ENCODE measurements around the gene TLE3. TPM values are rescaled to one million over a fixed set of nuclear protein-coding genes. Genes with fewer than 3 reads are reported as not detected.

TLE3 gene
- total RNA-seq, 1 donor from 2014 or later: 34.7 TPM

DNA sequence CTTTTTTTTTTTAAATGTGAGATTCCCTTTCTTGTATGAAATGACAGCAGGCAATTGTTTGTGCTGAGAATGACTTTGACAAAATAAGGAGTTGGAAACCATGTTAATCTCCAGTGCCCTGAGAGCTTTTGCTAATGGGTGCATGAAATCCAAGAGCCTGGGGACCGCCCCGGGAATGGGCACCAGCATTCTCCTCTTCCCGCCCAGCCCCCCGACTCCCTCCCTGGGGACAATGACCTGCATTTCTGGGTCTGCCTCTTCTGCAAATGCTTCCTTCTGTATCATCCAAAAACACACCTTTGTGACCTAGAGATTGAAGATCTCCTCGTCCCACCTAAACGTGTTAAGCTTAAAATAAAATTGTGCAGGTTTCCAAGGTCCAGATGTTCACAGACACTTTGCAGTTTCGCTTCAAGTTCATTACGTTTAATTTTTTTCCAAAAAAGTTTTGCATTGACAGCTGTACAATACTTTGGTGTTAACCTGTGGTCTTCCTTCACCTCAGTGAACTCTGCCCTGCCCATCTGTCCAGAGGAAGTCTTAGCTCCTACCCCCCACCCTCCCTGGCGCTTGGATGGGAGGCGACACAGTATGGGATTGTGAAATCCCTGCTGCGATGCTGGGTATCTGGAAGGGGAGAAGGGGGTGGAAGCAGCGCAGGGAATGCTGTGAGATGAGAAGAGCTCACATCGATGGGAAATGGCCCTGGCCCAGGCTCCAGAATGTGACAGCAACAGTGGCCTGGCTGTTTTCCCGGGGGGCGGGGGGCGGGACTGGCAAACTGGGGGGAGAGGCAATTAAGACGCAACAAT is 50.1 kb downstream of the TLE3 start:
- peak; percentile 40 for DNase-seq

DNA sequence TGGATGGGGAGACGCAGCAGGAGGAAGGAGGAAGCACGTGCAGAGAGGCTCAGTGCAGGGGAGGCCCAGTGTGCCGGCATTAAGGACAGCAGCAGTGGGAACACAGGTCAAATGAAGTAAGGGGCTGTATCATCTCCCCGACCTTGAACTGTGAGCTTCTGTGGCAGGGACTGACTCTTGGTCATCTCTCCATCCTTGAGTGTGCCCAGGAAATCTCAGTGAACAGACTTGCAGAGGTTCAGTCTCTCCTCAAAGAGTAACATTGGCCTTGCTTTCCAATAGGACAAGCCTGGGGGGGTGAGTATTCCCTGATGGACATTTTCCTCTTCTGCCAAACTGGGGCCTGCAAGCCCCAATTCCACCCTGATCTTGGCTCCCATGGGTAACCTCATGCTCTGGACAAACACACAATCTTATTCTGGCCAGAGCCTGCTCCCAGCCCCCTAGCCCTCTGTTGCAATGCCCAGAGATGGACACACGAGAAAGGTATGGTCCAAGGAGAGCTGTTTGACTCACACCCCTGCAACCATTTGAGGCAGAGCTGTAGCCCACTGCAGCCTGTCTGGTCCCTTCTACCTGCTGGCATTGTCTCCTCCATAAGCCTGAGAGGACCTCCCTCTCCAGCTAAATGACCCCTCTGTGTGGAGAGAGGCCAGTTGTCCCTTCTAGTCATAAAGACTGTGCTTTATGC is 50.9 kb downstream of the TLE3 start:
- DNase-seq: no peak

DNA sequence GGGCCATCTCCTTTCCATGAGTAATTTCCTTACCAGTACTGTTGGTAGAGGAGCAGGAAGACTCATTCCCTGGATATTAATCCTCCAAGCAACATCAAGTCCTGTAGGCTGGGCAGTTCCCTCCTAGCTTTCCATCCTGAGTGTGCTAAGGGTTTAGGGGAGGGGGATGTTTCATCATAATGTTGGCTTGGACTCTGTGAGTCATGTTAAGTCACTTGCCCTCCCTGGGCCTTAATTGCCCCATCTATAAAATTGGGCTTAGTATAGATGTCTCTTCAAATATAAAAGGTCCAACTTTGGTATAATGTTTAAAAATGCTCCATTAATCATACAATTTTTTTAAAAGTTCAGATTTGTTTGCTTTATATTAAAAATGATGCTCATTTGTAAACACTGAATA is 52.7 kb downstream of the TLE3 start:
- no peak for DNase-seq

DNA sequence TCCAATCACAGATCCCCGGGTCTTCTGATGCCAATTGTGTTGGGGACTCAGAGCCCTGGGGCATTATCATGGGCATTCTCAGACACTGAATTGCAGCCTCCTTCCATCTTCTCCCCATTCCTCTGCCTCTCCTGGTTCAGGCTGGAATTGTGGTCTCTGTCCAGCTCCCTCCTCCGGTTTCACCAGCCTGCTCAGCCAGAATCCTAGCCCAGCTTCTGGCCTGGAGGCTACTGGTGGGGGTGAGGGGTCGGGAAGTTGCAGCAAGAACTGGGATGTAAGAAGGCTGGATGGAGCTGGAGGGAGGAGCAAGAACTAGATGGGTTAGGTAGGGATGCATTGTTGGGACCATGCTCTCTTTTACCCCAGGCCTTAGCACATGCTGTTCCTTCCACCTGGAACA is 53.5 kb downstream of the TLE3 start:
- DNase-seq: no peak

DNA sequence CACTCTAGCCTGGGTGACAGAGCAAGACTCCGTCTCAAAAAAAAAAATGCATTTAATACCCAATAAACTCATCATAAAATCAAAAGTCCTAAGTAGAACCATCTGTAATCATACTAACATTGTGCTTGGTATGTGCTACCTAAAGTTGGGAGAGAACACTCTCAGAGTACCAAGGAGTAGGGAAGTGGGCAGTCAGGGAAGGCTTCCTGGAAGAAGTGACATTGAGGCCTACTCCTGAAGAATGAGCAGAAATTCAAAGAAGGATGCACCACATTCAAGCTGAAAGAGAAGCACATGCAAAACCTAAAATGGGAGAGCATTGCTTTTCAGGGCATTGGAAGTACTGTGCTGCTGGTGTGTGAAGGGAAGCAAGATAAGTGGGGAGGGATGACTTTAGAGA is 54.1 kb downstream of the TLE3 start:
- DNase-seq: no peak

DNA sequence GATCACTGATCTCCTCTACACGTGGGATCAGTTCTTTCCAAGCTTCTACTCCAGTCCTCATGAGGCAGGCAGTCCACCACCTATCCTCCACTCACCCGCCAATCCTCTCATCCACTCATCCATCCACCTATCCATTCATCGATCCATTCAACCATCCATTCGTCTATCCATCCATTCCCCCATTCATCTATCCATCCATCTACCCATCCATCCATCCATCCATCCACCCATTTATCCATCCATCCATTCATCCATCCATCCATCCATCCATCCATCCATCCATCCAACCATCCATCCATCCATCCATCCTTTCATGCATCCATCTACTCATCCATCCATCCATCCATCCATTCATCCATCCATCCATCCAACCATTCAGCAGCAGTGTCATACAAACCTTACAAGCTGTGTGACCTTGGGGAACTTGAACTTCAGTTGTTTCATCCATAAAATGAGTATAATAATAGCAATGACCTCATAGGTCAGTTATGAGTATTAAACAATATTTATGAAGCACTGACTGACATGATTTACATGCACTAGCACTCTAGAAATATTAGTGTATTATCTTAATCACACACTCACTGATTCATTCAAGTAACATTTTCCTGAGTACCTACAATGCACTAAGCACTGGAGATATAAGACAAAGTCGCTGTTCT is 55.0 kb downstream of the TLE3 start:
- no peak for DNase-seq

DNA sequence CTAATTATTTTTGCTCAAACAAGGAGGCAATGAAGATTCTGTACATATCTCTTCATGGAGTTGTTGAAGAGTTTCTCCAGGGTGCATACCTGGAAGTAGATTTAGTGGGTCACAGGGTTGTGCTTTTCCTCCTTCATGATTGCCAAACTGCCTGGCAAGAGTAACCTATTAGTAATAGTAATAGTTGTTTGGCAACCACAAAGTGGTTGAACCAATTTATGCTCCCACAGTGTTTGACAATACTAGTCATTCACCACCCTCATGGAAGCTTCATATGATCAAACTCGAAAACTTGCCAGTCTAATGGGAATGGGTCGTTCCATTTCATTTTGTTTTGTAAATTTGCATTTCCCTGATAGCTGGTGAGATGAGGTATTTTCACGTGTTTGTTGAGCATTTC is 57.8 kb downstream of the TLE3 start:
- DNase-seq: no peak

DNA sequence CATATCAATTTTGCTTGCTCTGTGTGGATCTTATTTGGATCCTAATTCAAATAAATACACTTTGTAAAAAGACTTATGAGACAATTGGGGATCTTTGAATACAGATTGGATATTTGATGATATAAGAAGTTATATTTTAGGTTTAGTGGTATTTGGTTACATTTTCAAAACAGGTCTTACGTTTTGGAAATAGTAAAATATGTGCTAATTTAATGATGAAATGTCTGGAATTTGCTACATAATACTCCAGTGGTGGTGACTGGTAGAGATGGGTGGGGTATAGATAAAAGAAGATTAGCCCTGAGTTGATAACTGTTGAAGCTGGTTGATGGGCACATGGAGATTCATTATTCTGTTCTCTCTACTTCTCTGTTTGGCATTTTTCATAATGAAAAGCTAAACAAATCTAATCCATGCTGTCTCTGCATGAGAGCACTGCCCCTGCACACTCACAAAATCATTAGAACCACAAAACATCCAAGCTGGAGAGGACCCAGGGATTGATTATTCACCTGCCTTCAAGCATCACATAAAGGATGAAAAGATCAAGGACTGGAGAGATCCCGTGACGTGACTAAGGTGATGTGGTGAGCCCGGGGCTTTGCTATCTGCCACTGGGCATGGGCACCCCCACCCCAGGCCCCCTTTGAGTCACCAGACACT is 58.9 kb downstream of the TLE3 start:
- no peak for DNase-seq

DNA sequence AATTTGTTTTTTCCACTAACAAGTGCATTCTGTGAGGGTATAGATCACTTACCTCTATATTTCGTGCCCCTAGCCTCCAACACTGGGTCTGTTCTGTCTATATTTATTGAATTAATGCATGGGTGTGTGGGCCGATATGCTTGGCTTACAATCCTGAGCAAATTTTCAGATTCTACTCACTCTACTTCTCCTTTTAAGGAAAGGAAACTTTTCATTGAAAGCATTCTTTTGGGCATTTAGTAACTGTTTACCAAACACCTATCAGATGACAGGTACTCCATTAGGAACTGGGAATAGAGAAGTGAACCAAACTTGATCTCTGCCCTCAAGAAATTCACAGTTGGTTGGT is 60.5 kb downstream of the TLE3 start:
- DNase-seq: no peak

DNA sequence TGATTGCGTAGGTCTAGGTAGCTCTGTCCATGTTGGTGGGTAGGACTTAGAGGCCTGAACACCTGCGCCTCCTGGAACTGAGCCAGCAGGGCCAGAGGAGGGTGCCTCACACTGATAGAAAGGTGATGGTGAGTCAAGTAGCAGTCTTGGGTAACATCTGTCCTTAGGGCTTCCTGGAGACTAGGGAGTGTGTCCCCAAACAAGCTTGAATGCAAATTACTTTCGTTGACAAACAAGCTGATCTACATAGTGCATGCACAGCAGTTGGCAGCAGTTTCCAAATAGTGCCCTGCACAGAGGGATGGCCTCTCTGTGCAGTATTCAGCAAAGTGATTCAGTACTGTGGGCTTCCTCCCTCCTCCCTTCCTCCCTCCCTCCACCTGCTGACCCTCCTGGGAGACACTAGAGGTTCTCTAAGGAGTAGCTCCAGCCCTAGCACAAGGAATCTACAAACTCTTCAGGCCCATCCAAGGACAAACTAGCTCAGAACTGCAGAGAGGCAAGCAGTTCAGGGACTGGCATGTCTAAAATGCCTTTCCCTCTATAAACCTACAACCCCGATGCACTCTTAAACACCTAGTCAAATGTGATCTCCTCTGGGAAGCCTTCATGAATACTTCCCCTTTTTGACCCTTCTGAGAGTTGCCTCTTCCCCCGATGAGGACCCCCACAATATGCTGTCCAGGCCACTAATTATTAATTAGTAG is 61.0 kb downstream of the TLE3 start:
- DNase-seq: no peak

DNA sequence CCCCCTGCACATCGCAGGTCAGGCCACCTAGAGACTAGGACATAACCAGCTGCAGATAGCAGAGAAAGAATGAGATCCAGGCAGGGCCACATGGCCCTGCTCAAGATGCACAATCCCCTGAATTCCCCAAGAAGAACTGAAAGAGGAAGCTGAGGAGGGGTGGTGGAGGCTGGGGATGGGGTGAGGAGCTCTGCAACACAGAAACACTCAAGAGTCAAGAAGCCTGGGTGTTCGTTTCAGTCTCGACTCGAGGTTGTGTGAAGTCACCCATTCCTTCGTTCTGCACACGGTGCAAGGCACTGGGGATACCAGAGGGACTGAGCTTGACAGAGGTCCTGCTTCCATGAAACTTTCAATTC is 62.0 kb downstream of the TLE3 start:
- DNase-seq: no peak

DNA sequence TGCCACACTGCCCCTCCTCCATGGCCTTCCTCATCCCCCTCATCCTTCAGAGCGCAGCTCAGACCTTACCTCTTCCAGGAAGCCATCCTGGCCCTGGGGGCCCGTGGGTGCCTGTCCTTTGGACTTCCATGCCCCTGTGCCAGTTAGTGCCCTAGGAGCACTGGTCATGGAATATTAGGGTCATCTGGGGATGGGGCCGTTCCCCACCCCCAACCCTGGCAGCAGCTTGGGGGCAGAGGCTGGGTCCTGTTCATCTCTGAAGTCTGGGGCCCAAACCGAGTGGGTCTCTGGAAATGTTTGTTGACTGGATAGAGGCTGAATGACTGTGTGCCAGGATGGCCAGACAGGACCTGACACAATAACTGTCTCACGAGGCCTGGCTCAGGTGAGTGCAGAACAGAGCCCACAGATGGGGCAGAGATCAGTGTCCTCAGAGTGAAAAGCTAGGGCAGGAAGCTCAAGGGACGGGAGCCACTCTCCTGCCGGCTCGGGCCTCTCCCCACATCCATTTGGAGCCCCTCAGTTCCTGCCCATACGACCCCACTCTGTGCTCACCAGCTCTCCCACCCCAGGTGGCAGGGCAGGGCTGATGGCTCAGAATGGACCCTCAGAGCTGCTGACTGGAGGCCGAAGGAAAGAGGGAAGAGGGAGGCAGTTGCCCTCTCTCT is 62.5 kb downstream of the TLE3 start:
- no peak for DNase-seq

DNA sequence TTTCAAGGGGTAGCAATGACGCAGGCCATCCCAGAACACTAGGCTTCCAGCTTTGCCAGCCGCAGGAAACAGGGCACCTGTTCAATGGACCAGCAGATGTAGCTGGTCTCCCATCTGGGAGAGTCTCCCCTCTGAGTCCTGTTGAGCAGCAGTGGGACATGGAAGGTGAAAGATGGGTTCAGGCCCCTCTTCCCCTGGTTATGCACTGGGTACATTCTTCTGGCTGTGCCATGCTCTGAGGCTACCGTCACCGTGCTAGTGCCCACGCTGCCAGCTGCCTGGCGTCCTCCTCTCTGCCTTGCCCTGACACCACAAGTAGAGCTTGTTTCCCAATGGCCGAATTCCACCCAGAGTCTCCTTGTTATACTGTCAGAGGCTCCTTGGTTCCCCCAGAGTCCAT is 63.1 kb downstream of the TLE3 start:
- no peak for DNase-seq

DNA sequence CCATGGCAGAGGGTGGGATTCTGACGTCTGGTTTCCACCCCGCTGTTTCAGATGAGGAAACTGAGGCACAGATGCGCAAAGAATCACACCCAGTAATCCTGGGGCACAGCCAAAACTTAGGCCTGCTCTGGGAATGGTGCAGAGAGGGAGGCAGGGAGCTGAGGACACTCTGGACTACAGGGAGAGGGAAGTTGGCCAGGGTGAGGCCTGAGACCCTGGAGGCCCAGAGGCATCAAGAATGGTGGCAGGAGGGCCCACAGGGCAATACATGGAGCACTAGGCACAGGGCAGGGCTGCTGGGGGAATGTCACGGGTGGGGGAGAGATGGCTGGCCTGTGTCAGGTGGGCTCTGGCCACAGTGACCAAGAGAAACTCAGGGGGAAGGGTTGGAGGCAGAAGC is 63.6 kb downstream of the TLE3 start:
- DNase-seq: no peak

DNA sequence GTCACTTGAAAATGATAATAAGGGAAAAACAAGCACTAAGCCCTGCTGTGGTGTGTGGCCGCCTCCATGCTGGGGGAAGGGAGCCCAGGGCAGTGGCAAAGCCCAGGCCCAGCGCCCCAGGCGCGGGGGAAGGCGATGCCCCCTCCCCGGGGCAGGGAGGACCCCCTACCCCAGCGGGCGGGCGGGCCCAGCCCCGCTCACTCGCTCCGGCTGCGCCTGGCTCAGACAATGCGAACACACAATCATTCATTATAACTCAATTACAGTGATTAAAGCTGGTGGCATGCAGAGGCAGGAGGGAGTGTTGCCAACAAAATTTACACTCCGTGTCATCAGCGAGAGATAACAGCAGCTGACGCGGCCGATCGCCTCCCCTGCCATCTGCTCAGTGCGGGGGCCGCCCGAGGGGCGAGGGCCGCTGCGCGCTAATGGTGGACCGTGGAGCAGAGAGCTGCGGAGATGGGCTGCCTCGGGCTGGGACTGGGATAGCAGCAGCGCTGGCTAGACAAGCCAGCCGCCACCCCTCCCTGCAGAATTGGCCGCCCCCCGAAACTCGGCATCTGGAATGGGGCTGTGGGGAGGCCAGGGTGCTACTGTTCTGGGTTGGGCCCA is 64.1 kb downstream of the TLE3 start:
- peak; percentile 89 for DNase-seq

DNA sequence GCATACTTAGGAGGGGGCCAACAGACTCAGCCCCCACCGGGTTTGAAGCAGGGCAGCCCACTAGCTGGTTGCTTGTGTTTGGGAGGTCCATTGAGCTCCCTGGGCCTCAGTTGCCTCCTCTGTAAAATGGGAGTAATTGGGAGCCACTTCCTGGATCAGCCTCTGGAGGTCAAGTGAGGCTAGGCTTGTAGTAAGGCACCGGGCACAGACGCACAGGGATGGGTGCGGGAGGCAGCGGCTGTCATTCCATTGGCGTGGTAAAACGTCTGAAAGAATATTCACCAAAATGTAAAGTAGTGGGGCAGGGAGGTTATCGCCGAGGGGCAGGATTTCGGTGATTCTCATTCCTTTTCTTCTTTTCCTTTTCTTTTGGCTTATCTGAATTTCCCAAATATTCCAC is 64.6 kb downstream of the TLE3 start:
- DNase-seq: no peak

DNA sequence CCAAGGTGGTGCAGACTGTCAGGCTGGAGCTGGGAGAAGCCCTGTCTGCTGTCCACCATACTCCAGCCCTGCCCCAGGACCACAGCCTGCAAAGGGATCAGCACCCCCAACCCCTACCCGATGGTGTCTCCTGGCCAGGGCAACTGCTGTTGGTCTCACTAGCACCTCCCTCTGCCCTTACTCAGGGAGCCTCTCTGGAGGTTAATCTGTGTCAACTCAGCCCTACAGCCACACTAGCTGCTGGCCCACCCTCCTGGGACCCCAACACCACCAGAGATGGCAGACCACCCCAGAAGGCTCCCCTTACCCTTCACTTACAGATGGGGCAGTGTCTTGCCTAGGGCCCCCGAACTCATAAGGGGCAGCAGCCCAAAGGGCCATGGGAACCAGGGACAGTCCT is 65.2 kb downstream of the TLE3 start:
- no peak for DNase-seq

DNA sequence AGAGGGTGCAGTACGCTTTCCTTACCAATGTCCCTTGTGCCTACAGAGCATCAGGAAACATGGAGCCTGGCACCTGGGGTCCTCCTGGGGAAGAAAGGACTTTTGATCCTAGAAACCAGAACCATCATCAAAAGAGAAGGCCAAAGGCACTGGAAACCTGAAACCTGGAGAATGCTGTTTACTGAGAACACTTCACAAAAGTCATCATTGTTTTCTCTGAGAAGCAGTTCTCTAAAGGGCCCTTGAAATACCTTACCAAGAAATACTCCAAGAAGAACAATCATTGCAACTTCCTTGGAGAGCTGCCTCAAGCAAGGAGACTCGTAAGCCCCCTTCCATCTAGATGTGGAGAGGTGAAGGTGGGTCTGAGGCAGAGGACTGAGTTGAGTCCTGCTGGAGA is 66.0 kb downstream of the TLE3 start:
- no peak for DNase-seq

DNA sequence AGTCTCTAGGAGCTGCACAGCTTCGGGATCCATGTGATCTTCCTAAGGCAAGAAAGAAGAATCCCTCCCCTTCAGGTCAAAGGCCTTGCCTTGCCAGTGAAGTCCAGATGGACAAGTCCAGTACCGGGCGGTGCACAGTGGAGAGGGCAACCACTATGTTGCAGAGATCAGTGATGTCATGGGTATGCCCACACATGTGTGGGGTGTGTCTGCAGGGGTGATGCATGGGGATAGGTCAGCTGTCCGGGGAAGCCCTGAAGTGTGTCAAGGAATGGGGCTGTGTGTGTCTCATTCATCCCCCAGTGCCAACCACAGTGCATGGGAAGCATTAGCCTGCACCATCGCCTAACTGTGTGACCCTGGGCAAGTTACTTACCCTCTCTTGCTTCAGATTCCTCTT is 66.5 kb downstream of the TLE3 start:
- DNase-seq: no peak

DNA sequence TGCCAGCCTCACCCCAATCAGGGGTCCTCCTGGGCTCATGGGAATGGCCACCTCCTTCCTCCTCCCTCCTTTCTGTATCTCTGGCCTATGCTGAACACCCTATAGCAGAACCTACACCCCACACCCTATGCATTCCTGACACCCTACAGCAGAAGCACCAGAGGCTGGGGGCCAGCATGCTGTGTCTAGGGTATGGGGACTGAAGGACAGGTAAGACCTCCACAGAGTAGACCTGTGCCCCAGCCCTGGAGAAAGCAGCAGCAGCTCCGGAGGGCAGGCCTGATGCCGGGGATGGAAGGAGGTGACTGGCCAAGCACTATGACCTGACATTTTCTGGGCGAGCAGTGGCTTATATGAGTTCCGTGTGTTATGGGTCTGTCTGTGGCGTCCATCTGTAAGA is 66.9 kb downstream of the TLE3 start:
- no peak for DNase-seq

DNA sequence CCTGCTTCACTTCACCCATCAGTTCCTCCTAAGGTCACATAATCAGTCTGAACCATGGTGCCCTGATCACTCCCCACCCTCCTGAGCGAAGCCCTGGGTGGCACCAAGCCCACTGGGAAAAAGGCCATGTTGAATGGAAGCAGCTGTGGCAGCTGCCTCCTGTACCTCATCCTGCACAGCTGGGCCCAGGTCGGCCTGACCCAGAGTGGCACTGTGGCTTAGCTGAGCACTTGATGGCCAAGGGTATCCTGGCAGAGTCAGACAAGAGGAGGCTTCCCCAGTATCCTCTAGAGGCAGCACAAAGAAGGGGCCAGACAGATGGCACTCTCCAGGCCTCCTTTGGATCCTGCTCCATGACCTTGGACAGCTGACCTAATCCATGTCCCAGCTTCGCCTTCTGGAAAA is 68.4 kb downstream of the TLE3 start:
- peak; percentile 85 for DNase-seq

DNA sequence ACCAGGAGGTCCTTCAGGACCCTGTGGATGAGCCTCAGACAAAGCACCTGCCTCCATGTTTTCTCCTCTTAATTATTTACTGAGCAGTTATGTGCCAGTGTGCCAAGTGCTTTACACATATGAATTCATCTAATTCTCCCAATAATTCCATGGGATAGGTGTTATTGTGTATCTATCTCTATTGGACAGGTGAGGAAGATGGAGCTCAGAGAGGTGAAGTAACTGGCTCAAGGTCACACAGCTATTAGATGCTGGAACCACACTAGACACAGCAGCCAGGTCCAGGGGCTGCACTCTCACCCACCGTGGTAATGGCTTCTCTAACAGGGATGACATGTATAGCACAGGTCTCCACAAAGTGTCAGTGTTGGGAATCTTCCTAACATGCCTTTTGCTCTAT is 70.2 kb downstream of the TLE3 start:
- DNase-seq: no peak

Measured in tongue (tissue), 2 donors.